HepG2 (cell line): ENCODE results near the gene FUCA1. TPM values are rescaled to one million over a fixed set of nuclear protein-coding genes. Genes with fewer than 3 reads are reported as not detected.

Experiments
- ATAC-seq: fragments of 200-7000 bp; cut with Tn5 transposase; 3 replicates; pipeline ENCODE4 v1.9.1; 2020; ENCODE audit warnings: mild to moderate bottlenecking, moderate library complexity
- BruUV-seq: library from RNA; stranded (reverse); fragments of 400-500 nt; replicated peaks from 2 replicates; lab custom pipeline; 2021; lab: Mats Ljungman, UMichigan
- CTCF ChIA-PET: fragments of 300-600 bp; formaldehyde crosslinking; extraction: SDS; loops from one replicate; lab custom pipeline; 2021; ENCODE audit warnings: low total read pairs, inconsistent platforms, low intra/inter-chr PET ratio; lab: Yijun Ruan, JAX
- POLR2A ChIA-PET: fragments of 350-600 bp; sonication (Branson Sonifier 250); formaldehyde crosslinking; loops from one replicate; lab custom pipeline; 2020; ENCODE audit warnings: antibody characterized with exemption, inconsistent platforms; lab: Yijun Ruan, JAX
- DNase-seq: peaks from one replicate; pipeline ENCODE4 v3.0.0-alpha.2; 2015; ENCODE audit warnings: low spot score
- FAIRE-seq: peaks from 3 replicates; lab custom pipeline; 2011; peaks lifted over from hg19 to GRCh38; lab: Jason Lieb, UNC
- H2AFZ ChIP-seq: one replicate; pipeline ENCODE4 v1.6.1; 2011; ENCODE audit warnings: low read length, inconsistent platforms
- H3K27ac ChIP-seq: fragments of 300-600 bp; 3 replicates; pipeline ENCODE4 v1.8.0; 2011; ENCODE audit warnings: mixed run types, mild to moderate bottlenecking, mixed read lengths, low read length, inconsistent platforms; ENCODE audit not compliant: insufficient read depth; ENCODE audit errors: extremely low read length
- H3K27me3 ChIP-seq, 2 experiments: fragments of 200-600 bp in 1 of 2; 2 replicates in 1 of 2; 3 replicates in 1 of 2; pipeline versions ENCODE4 v1.6.0 to v1.8.0; 2011; ENCODE audit warnings: low read length in 2 of 2, mild to moderate bottlenecking in 2 of 2, moderate library complexity in 2 of 2, inconsistent platforms in 1 of 2; ENCODE audit not compliant: insufficient read depth in 2 of 2, control insufficient read depth in 1 of 2
- H3K36me3 ChIP-seq, 2 experiments: fragments of 200-600 bp in 1 of 2; replicated peaks in 1 of 2; 2 replicates in 1 of 2; 3 replicates in 1 of 2; pipeline versions ENCODE4 v1.5.1 to v1.8.0; 2011; ENCODE audit warnings: low read length in 2 of 2, inconsistent platforms in 1 of 2; ENCODE audit not compliant: insufficient read depth in 2 of 2, control insufficient read depth in 1 of 2
- H3K4me1 ChIP-seq: 2 replicates; pipeline ENCODE4 v1.5.1; 2012; ENCODE audit warnings: low read length, inconsistent platforms; ENCODE audit not compliant: insufficient read depth
- H3K4me2 ChIP-seq: 2 replicates; pipeline ENCODE4 v1.6.0; 2011; ENCODE audit warnings: low read depth, low read length, inconsistent platforms
- H3K4me3 ChIP-seq, 3 experiments: fragments of 200-600 bp in 1 of 3; sonication (generic), shearing (Covaris generic) in 1 of 3; replicated peaks in 1 of 3; 2 replicates each; pipeline ENCODE4 v1.5.1; 2011 to 2016; ENCODE audit warnings: low read length in 3 of 3, inconsistent platforms in 2 of 3, low read depth in 2 of 3, mild to moderate bottlenecking in 2 of 3, control low read depth in 1 of 3, mixed read lengths in 1 of 3; ENCODE audit not compliant: insufficient read depth in 1 of 3
- H3K79me2 ChIP-seq: one replicate; pipeline ENCODE4 v1.6.1; 2011; ENCODE audit warnings: low read length, inconsistent platforms; ENCODE audit not compliant: insufficient read depth
- H3K9ac ChIP-seq: 2 replicates; pipeline ENCODE4 v1.6.0; 2011; ENCODE audit warnings: mild to moderate bottlenecking, low read depth, low read length, inconsistent platforms; ENCODE audit not compliant: insufficient read depth
- H3K9me3 ChIP-seq: 2 replicates; pipeline ENCODE4 v1.5.1; 2012; ENCODE audit warnings: mild to moderate bottlenecking, low read length
- H4K20me1 ChIP-seq: 2 replicates; pipeline ENCODE4 v1.6.0; 2011; ENCODE audit warnings: inconsistent platforms, mild to moderate bottlenecking, low read length, moderate library complexity; ENCODE audit not compliant: insufficient read depth
- NR0B2 ChIP-seq: sonication (generic); formaldehyde crosslinking; IDR thresholded peaks from 2 replicates; pipeline ENCODE4 v1.4.0; 2020; ENCODE audit warnings: mild to moderate bottlenecking, missing genetic modification reagents
- WGBS: methylation state at CpG from one replicate; pipeline ENCODE4 v1.1.6; 2017; ENCODE audit warnings: low lambda C conversion rate; 5-methylcytosine and 5-hydroxymethylcytosine counted together
- in situ Hi-C: cut with HindIII; loops from 2 replicates; pipeline ENCODE4 v1.10.0; 2017; ENCODE audit warnings: low pct_unique_long_range_greater_than_20kb; ENCODE audit not compliant: extremely low pct_ligation_motif_present
- intact Hi-C: fragments of 100-400 bp; cut with micrococcal nuclease; formaldehyde crosslinking; loops from one replicate; pipeline ENCODE4 v1.10.0; 2022; ENCODE audit not compliant: unreplicated experiment
- polyA plus RNA-seq, 8 experiments: library from polyadenylated mRNA; depleted of rRNA in 3 of 8; stranded (reverse) in 7 of 8; unstranded in 1 of 8; fragments of >200 nt; fragmentation: Illumina TruSeq in 4 of 8; extraction: Trizol in 4 of 8; gene quantifications; 2 replicates each; pipeline versions ENCODE4 v1.2.1 to v1.2.3, GENCODE V29; 2011 to 2016; ENCODE audit warnings: low read depth in 4 of 8, missing spikeins in 1 of 8, mixed read lengths in 1 of 8; ENCODE audit not compliant: insufficient read depth in 1 of 8
- total RNA-seq, 5 experiments: library from RNA; depleted of rRNA; stranded (reverse); fragments of >200 nt; fragmentation: Illumina TruSeq; extraction: Trizol; gene quantifications; 2 replicates each; pipeline ENCODE4 v1.2.3, GENCODE V29; 2016; ENCODE audit warnings: low read depth in 1 of 5
- TF ChIP-seq, protein P1 (sequence below): sonication (generic); formaldehyde crosslinking; IDR thresholded peaks from 2 replicates; pipeline ENCODE4 v1.4.0; 2020; ENCODE audit warnings: missing genetic modification reagents, mild to moderate bottlenecking, borderline replicate concordance
- TF ChIP-seq, protein P2 (sequence below): sonication (generic); formaldehyde crosslinking; IDR thresholded peaks from 2 replicates; pipeline ENCODE4 v1.4.0; 2020; ENCODE audit warnings: low read depth, mild to moderate bottlenecking, missing genetic modification reagents
- TF ChIP-seq, protein P3 (sequence below): sonication (generic); formaldehyde crosslinking; IDR thresholded peaks from 2 replicates; pipeline ENCODE4 v1.4.0; 2020; ENCODE audit warnings: missing genetic modification reagents

Gene FUCA1
- total and polyA plus RNA-seq, 2 of the 13 experiments (the other 11 are each of a cell fraction or from before 2014, with no cell fraction given), result 32.7 to 33.6 TPM

DNA sequence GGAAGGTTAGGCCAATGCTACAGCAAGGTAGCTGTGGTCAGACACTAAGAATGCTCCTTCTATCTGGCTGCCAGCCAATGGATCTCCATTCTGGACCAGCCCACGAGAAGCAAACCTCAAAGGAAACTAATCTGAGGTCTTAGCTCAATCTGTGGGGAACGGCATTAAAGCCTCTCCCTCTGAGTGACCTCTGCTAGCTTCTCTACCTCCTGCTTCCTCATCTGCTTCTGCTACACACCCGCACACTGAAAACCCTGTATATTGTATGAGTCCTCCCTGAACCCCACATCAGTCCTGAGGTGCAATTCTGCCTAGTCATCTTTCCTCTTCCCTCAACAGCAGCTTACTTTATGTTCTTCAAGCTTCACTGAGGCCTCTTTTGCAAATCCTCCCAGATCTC is 60.6 kb downstream of the FUCA1 start (continued):
- TF ChIP-seq, protein P1, sequence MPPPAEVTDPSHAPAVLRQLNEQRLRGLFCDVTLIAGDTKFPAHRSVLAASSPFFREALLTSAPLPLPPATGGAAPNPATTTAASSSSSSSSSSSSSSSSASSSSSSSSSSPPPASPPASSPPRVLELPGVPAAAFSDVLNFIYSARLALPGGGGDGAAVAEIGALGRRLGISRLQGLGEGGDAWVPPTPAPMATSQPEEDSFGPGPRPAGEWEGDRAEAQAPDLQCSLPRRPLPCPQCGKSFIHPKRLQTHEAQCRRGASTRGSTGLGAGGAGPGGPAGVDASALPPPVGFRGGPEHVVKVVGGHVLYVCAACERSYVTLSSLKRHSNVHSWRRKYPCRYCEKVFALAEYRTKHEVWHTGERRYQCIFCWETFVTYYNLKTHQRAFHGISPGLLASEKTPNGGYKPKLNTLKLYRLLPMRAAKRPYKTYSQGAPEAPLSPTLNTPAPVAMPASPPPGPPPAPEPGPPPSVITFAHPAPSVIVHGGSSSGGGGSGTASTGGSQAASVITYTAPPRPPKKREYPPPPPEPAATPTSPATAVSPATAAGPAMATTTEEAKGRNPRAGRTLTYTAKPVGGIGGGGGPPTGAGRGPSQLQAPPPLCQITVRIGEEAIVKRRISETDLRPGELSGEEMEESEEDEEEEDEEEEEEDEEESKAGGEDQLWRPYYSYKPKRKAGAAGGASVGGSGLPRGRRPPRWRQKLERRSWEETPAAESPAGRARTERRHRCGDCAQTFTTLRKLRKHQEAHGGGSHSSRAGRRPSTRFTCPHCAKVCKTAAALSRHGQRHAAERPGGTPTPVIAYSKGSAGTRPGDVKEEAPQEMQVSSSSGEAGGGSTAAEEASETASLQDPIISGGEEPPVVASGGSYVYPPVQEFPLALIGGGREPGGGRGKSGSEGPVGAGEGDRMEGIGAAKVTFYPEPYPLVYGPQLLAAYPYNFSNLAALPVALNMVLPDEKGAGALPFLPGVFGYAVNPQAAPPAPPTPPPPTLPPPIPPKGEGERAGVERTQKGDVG (CRISPR knock-in tag), result no peak

- intact Hi-C loops, result no loop called here
- 84% methylated on average over 6 of the region's 6 CpGs for WGBS
Observed at GRCh38 chr1:23806280-23806679, 61.8 kb downstream of the FUCA1 start.

More at GRCh38 chr1:23806280-23806679, 61.8 kb downstream of the FUCA1 start:
- no peaks in the 10 kb centered on the region for H4K20me1 ChIP-seq
- H3K4me2 ChIP-seq, result no peak overlapping the region
- ChIA-PET CTCF (no interaction called here), POLR2A (interaction anchor here (0.9 to 1.6 kb wide), 2 partner anchors 18 to 32 kb away, joined by 3 to 6 read pairs; no protein-coding TSS in a partner anchor)
- no peak overlapping the region for H3K27ac ChIP-seq
- TF ChIP-seq, protein P2, sequence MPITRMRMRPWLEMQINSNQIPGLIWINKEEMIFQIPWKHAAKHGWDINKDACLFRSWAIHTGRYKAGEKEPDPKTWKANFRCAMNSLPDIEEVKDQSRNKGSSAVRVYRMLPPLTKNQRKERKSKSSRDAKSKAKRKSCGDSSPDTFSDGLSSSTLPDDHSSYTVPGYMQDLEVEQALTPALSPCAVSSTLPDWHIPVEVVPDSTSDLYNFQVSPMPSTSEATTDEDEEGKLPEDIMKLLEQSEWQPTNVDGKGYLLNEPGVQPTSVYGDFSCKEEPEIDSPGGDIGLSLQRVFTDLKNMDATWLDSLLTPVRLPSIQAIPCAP, result no peak
- TF ChIP-seq, protein P3, sequence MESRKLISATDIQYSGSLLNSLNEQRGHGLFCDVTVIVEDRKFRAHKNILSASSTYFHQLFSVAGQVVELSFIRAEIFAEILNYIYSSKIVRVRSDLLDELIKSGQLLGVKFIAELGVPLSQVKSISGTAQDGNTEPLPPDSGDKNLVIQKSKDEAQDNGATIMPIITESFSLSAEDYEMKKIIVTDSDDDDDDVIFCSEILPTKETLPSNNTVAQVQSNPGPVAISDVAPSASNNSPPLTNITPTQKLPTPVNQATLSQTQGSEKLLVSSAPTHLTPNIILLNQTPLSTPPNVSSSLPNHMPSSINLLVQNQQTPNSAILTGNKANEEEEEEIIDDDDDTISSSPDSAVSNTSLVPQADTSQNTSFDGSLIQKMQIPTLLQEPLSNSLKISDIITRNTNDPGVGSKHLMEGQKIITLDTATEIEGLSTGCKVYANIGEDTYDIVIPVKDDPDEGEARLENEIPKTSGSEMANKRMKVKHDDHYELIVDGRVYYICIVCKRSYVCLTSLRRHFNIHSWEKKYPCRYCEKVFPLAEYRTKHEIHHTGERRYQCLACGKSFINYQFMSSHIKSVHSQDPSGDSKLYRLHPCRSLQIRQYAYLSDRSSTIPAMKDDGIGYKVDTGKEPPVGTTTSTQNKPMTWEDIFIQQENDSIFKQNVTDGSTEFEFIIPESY (CRISPR knock-in tag), result peak; percentile 30; the same call in 1 of the 2 replicates
- TF ChIP-seq NR0B2, result no peak
- no TSS peak for BruUV-seq
- ATAC-seq, result no peak
- no peaks in the 10 kb centered on the region for H3K27me3 ChIP-seq
- peaks cover under 1 to 2% of the 10 kb centered on the region in 2 experiments; a peak in 2 of 5 replicates for H3K36me3 ChIP-seq
- H3K9me3 ChIP-seq, result no peaks in the 10 kb centered on the region
- no peak for DNase-seq
- no peak overlapping the region for H3K4me3 ChIP-seq
- FAIRE-seq, result no peak
- peaks cover 71% of the 10 kb centered on the region for H3K4me1 ChIP-seq
- H3K79me2 ChIP-seq, result no peaks in the 10 kb centered on the region
- in situ Hi-C loops, result loop anchor here (5.0 kb wide), 2 partner anchors 61 to 111 kb away; partner anchors contain the start of gene FUCA1
- H3K9ac ChIP-seq, result no peak overlapping the region
- H2AFZ ChIP-seq, result no peak overlapping the region
